Sigmoid colon (tissue), 7 donors: ENCODE results near the gene EME1. TPM values are rescaled to one million over a fixed set of nuclear protein-coding genes. Genes with fewer than 3 reads are reported as not detected.
A peak's percentile ranks its signal among the peaks of the same experiment; 100 is the strongest.

Experiments
- DNase-seq: peaks from one replicate; pipeline ENCODE4 v3.0.0-alpha.2; 2019
- H3K27ac ChIP-seq, 4 donors: fragments of 200-600 bp; sonication (generic); one replicate each; pipeline ENCODE4 v1.5.1; 2016 to 2019; ENCODE audit warnings: mild to moderate bottlenecking in 1 of 4
- H3K27me3 ChIP-seq, 3 donors: fragments of 200-600 bp; sonication (generic); one replicate each; pipeline ENCODE4 v1.5.1; 2019; ENCODE audit warnings: mild to moderate bottlenecking in 1 of 3
- H3K36me3 ChIP-seq, 4 donors: fragments of 200-600 bp; sonication (generic); one replicate each; pipeline ENCODE4 v1.5.1; 2016 to 2019
- H3K4me1 ChIP-seq, 4 donors: fragments of 200-600 bp; sonication (generic); one replicate each; pipeline ENCODE4 v1.5.1; 2017 to 2019
- H3K4me3 ChIP-seq, 4 donors: fragments of 200-600 bp; sonication (generic); one replicate each; pipeline ENCODE4 v1.5.1; 2017 to 2019; ENCODE audit warnings: mild to moderate bottlenecking in 2 of 4, moderate library complexity in 1 of 4
- H3K9me3 ChIP-seq, 4 donors: fragments of 200-600 bp in 3 of 4; sonication (generic) in 3 of 4; one replicate each; pipeline versions ENCODE4 v1.5.1 to v1.6.1; 2013 to 2019
- CTCF ChIP-seq, 4 experiments: fragments of 450-650 bp in 3 of 4; fragments of 200-600 bp in 1 of 4; IDR thresholded peaks; one replicate each; pipeline ENCODE4 v1.5.1; 2016 to 2019; ENCODE audit warnings: antibody characterized with exemption in 4 of 4, mild to moderate bottlenecking in 3 of 4, moderate library complexity in 2 of 4
- EP300 ChIP-seq, 4 donors: sonication (generic); formaldehyde crosslinking; IDR thresholded peaks; one replicate each; pipeline ENCODE4 v1.6.1; 2017; ENCODE audit warnings: antibody characterized with exemption in 4 of 4
- POLR2A ChIP-seq, 2 donors: fragments of 450-650 bp; IDR thresholded peaks; one replicate each; pipeline ENCODE4 v1.6.1; 2016; ENCODE audit warnings: antibody characterized with exemption in 2 of 2, mild to moderate bottlenecking in 2 of 2, moderate library complexity in 2 of 2
- POLR2AphosphoS5 ChIP-seq, 4 donors: sonication (generic); formaldehyde crosslinking; IDR thresholded peaks; one replicate each; pipeline ENCODE4 v1.6.1; 2017; ENCODE audit warnings: antibody characterized with exemption in 4 of 4
- WGBS, 2 donors: extraction: QIAGEN DNeasy Blood & Tissue Kit; methylation state at CpG; one replicate each; pipeline ENCODE4 v1.1.7; 2013; 5-methylcytosine and 5-hydroxymethylcytosine counted together
- intact Hi-C: fragments of 100-400 bp; cut with DNase I; formaldehyde crosslinking; loops from one replicate; pipeline ENCODE4 v1.15.1; 2023
- polyA plus RNA-seq, 3 donors: library from polyadenylated mRNA; stranded (reverse); fragments of 200-250 nt; gene quantifications; one replicate each; pipeline ENCODE4 v1.2.3, GENCODE V29; 2013
- total RNA-seq, 4 donors: library from RNA; depleted of rRNA; stranded (reverse); fragments of >200 nt; gene quantifications; one replicate each; pipeline ENCODE4 v1.1.0, GENCODE V29; 2016
- donor health status: healthy with polysubstance abuse.
- donor health status: Bipolar disorder and iron deficiency.
- donor health status: healthy.

EME1 gene
- total and polyA plus RNA-seq, 7 donors, result 0.36 to 3.5 (median 1.2) TPM; not detected in 4

DNA sequence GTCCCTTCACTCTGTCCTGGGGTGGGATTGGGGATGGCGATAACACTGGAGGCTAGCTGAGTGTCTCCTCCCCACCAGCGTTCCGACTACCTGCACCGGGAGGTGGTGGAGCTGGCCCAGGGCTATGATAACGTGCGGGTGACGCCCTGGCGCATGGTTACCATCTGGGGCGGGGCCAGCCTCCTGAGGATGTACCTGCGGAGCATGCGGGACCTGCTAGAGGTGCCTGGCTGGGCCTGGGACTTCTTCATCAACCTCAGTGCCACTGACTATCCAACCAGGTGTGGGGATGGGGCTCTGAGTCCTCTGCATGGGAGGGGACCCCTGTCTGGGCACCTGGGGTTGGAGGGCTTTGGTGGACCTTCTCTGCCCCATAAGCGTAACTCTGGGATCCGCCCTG lies 18.3 kb upstream of the EME1 start:
- intact Hi-C loops, result no loop called here
- no peak for TF ChIP-seq POLR2AphosphoS5 (IDR thresholded peaks at IDR 0.05)
- TF ChIP-seq EP300 (IDR thresholded peaks at IDR 0.05), result no peak
- no peak for TF ChIP-seq CTCF (IDR thresholded peaks at IDR 0.05)
- no peak for TF ChIP-seq POLR2A (IDR thresholded peaks at IDR 0.05)
- DNase-seq, result peak; percentile 55
- Histone ChIP-seq H3K9me3 (no peaks in the 10 kb centered on the region), H3K27ac (no peak overlapping the region), H3K36me3 (peaks cover 27 to 65% (median 41%) of the 10 kb centered on the region in 4 donors), H3K27me3 (no peaks in the 10 kb centered on the region), H3K4me3 (no peak overlapping the region), H3K4me1 (peaks cover 0 to 17% (median 11%) of the 10 kb centered on the region in 4 donors)
- WGBS, 2 donors, result 86 to 94% methylated on average over 13 of the region's 13 CpGs

DNA sequence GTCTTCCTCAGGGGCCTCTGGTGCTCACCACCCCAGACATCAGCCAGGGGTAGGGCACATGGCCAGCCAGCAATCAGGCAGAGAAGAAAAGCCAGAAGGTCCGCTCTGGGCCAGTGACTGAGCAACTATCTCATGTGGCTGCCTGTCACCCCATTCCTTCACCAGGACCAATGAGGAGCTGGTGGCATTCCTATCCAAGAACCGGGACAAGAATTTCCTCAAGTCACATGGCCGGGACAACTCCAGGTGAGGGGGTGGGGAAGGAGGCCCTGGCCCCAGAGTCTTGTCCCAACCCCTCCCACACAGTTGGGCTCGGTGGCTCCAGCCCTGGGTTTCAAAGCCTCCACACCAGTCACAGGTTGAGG lies 17.7 kb upstream of the EME1 start:
- no peaks in the 10 kb centered on the region for H3K27me3 ChIP-seq
- H3K4me1 ChIP-seq, result peaks cover 0 to 17% (median 11%) of the 10 kb centered on the region in 4 donors
- WGBS, 2 donors, result 88 to 90% methylated on average over 4 of the region's 4 CpGs
- intact Hi-C loops, result no loop called here
- no peak overlapping the region for H3K27ac ChIP-seq
- no peak overlapping the region for H3K4me3 ChIP-seq
- no peak for TF ChIP-seq EP300 (IDR thresholded peaks at IDR 0.05)
- no peak for TF ChIP-seq CTCF (IDR thresholded peaks at IDR 0.05)
- TF ChIP-seq POLR2AphosphoS5 (IDR thresholded peaks at IDR 0.05), result no peak
- no peak for TF ChIP-seq POLR2A (IDR thresholded peaks at IDR 0.05)
- DNase-seq, result peak; percentile 49
- no peaks in the 10 kb centered on the region for H3K9me3 ChIP-seq
- H3K36me3 ChIP-seq, result peaks cover 27 to 69% (median 41%) of the 10 kb centered on the region in 4 donors

GRCh38 chr17:50355701-50356341 lies 17.2 kb upstream of the EME1 start:
- TF ChIP-seq POLR2AphosphoS5 (IDR thresholded peaks at IDR 0.05) (no peak), POLR2A (IDR thresholded peaks at IDR 0.05) (no peak), CTCF (IDR thresholded peaks at IDR 0.05) (no peak), EP300 (IDR thresholded peaks at IDR 0.05) (no peak)
- peak; percentile 62 for DNase-seq
- Histone ChIP-seq H3K4me1 (peaks cover 0 to 17% (median 11%) of the 10 kb centered on the region in 4 donors), H3K36me3 (peaks cover 27 to 74% (median 41%) of the 10 kb centered on the region in 4 donors), H3K27me3 (no peaks in the 10 kb centered on the region), H3K4me3 (no peak overlapping the region), H3K9me3 (no peaks in the 10 kb centered on the region), H3K27ac (no peak overlapping the region)
- intact Hi-C loops, result no loop called here
- 92 to 93% methylated on average over 20 of the region's 20 CpGs for WGBS, 2 donors

DNA sequence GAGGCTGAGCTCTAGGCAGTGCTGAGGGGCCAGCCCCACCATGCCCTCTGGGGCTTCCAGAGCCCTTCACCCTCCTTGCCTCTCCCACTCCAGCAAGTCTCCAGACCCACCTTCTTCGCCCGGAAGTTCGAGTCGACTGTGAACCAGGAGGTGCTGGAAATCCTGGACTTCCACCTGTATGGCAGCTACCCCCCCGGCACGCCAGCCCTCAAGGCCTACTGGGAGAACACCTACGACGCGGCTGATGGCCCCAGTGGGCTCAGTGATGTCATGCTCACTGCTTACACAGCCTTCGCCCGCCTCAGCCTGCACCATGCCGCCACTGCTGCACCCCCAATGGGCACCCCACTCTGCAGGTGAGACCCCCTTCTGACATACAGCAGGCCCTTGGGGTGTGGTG lies 16.6 kb upstream of the EME1 start:
- WGBS, 2 donors, result 94 to 97% methylated on average over 12 of the region's 12 CpGs
- Histone ChIP-seq H3K4me1 (peaks cover 0 to 15% (median 11%) of the 10 kb centered on the region in 4 donors), H3K36me3 (peaks cover 27 to 78% (median 41%) of the 10 kb centered on the region in 4 donors), H3K9me3 (no peaks in the 10 kb centered on the region), H3K27ac (no peak overlapping the region), H3K27me3 (no peaks in the 10 kb centered on the region), H3K4me3 (no peak overlapping the region)
- DNase-seq, result peak; percentile 64
- intact Hi-C loops, result no loop called here
- TF ChIP-seq CTCF (IDR thresholded peaks at IDR 0.05) (no peak), POLR2A (IDR thresholded peaks at IDR 0.05) (no peak), POLR2AphosphoS5 (IDR thresholded peaks at IDR 0.05) (no peak), EP300 (IDR thresholded peaks at IDR 0.05) (no peak)
